HepG2 (cell line): ENCODE measurements around the gene SURF1. TPM values are rescaled to one million over a fixed set of nuclear protein-coding genes. Genes with fewer than 3 reads are reported as not detected.

Experiments used
- ADNP ChIP-seq: sonication (generic); formaldehyde crosslinking; IDR thresholded peaks from 2 replicates; pipeline ENCODE4 v1.4.0; 2020; ENCODE audit warnings: missing genetic modification reagents
- AGO2 ChIP-seq: fragments of 200-400 bp; formaldehyde crosslinking; optimal IDR thresholded peaks from 2 replicates; pipeline ENCODE3; 2017; ENCODE audit warnings: mild to moderate bottlenecking, low read depth, low read length, moderate library complexity
- GABPA ChIP-seq, 2 experiments: IDR thresholded peaks; 2 replicates each; pipeline ENCODE4 v1.6.1; 2011 to 2016; ENCODE audit warnings: low read depth in 2 of 2, low read length in 1 of 2, missing biosample characterization in 1 of 2, missing genetic modification characterization in 1 of 2
- GATA4 ChIP-seq: sonication (generic); IDR thresholded peaks from 2 replicates; pipeline ENCODE4 v1.6.1; 2016; ENCODE audit warnings: antibody characterized with exemption, low read depth, borderline replicate concordance
- KLF6 ChIP-seq: IDR thresholded peaks from 2 replicates; pipeline ENCODE4 v1.8.0; 2016; ENCODE audit warnings: missing biosample characterization, missing genetic modification reagents
- NR3C1 ChIP-seq: sonication (generic); formaldehyde crosslinking; IDR thresholded peaks from 2 replicates; pipeline ENCODE4 v1.4.0; 2020; ENCODE audit warnings: missing genetic modification reagents
- SALL1 ChIP-seq: sonication (generic); formaldehyde crosslinking; IDR thresholded peaks from 2 replicates; pipeline ENCODE4 v1.8.0; 2022; ENCODE audit warnings: mild to moderate bottlenecking, missing genetic modification reagents
- ZFP36L1 ChIP-seq: sonication (generic); formaldehyde crosslinking; IDR thresholded peaks from 2 replicates; pipeline ENCODE4 v1.8.0; 2022; ENCODE audit warnings: mild to moderate bottlenecking, missing genetic modification reagents, moderate library complexity
- ZFP41 ChIP-seq: sonication (generic); formaldehyde crosslinking; IDR thresholded peaks from 2 replicates; pipeline ENCODE4 v1.4.0; 2020; ENCODE audit warnings: mild to moderate bottlenecking, missing genetic modification reagents, borderline replicate concordance
- ZMYM4 ChIP-seq: sonication (generic); formaldehyde crosslinking; IDR thresholded peaks from 2 replicates; pipeline ENCODE4 v1.8.1; 2023; ENCODE audit warnings: mild to moderate bottlenecking, missing genetic modification reagents
- ZNF160 ChIP-seq: sonication (generic); formaldehyde crosslinking; IDR thresholded peaks from 2 replicates; pipeline ENCODE4 v1.8.0; 2022; ENCODE audit warnings: mild to moderate bottlenecking, inconsistent platforms, missing genetic modification reagents
- ZNF30 ChIP-seq: sonication (generic); formaldehyde crosslinking; IDR thresholded peaks from 2 replicates; pipeline ENCODE4 v1.5.0; 2020; ENCODE audit warnings: mild to moderate bottlenecking, missing genetic modification reagents
- ZNF468 ChIP-seq: sonication (generic); formaldehyde crosslinking; IDR thresholded peaks from 2 replicates; pipeline ENCODE4 v1.8.0; 2022; ENCODE audit warnings: mild to moderate bottlenecking, moderate library complexity, missing genetic modification reagents
- ZNF709 ChIP-seq: sonication (generic); formaldehyde crosslinking; IDR thresholded peaks from 2 replicates; pipeline ENCODE4 v1.5.0; 2020; ENCODE audit warnings: mild to moderate bottlenecking, missing genetic modification reagents
- ZNF720 ChIP-seq: sonication (generic); formaldehyde crosslinking; IDR thresholded peaks from 2 replicates; pipeline ENCODE4 v1.4.0; 2020; ENCODE audit warnings: missing genetic modification reagents
- ZNF780A ChIP-seq: sonication (generic); formaldehyde crosslinking; IDR thresholded peaks from 2 replicates; pipeline ENCODE4 v1.8.0; 2022; ENCODE audit warnings: mild to moderate bottlenecking, missing genetic modification reagents, moderate library complexity
- polyA plus RNA-seq, 8 experiments: library from polyadenylated mRNA; depleted of rRNA in 3 of 8; stranded (reverse) in 7 of 8; unstranded in 1 of 8; fragments of >200 nt; fragmentation: Illumina TruSeq in 4 of 8; extraction: Trizol in 4 of 8; gene quantifications; 2 replicates each; pipeline versions ENCODE4 v1.2.1 to v1.2.3, GENCODE V29; 2011 to 2016; ENCODE audit warnings: low read depth in 4 of 8, missing spikeins in 1 of 8, mixed read lengths in 1 of 8; ENCODE audit not compliant: insufficient read depth in 1 of 8
- total RNA-seq, 5 experiments: library from RNA; depleted of rRNA; stranded (reverse); fragments of >200 nt; fragmentation: Illumina TruSeq; extraction: Trizol; gene quantifications; 2 replicates each; pipeline ENCODE4 v1.2.3, GENCODE V29; 2016; ENCODE audit warnings: low read depth in 1 of 5
- TF ChIP-seq, protein P1 (sequence below): sonication (generic); IDR thresholded peaks from 2 replicates; pipeline ENCODE4 v1.6.1; 2016; ENCODE audit warnings: low read depth, borderline replicate concordance
- TF ChIP-seq, protein P2 (sequence below): sonication (generic); formaldehyde crosslinking; IDR thresholded peaks from 2 replicates; pipeline ENCODE4 v1.8.0; 2022; ENCODE audit warnings: missing genetic modification reagents, mild to moderate bottlenecking, borderline replicate concordance
- TF ChIP-seq, protein P3 (sequence below): sonication (generic); formaldehyde crosslinking; IDR thresholded peaks from 2 replicates; pipeline ENCODE4 v1.8.1; 2023; ENCODE audit warnings: mild to moderate bottlenecking, missing genetic modification reagents
- TF ChIP-seq, protein P4 (sequence below): IDR thresholded peaks from 2 replicates; pipeline ENCODE4 v1.6.1; 2016; ENCODE audit warnings: missing compliant biosample characterization, missing genetic modification reagents, borderline replicate concordance
- TF ChIP-seq, protein P5 (sequence below): sonication (generic); formaldehyde crosslinking; IDR thresholded peaks from 2 replicates; pipeline ENCODE4 v1.4.0; 2020; ENCODE audit warnings: missing genetic modification reagents

The SURF1 gene
- total and polyA plus RNA-seq, 2 of the 13 experiments (the other 11 are each of a cell fraction or from before 2014, with no cell fraction given): 17.8 to 40.7 TPM

DNA sequence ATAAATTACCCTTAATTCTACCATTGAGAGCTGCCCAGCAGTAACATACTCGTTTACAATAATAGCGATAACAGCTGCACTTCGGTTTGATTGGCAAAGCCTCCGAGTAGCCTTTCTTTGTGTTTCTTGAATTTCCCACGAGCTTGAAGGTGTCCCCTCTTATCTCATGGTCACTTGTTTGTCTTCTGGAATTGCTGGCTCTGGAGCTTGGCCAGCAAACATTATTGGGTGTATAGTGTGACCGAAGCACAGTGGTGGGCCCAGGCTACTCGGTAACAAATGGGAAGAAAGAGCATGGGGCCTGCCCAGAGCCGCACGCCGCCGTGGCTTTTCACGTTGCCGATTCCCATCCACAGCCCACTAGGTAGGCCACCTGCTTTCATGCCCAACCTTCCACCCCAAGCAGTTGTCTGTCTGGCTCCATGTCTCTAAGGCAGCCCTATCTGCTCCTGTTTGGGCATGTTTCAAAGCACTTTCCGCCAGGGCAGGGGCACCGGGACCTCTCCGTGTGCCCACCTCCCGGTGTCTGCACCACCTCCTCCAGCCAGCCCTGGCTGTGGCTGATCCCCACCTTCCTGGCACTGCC lies 28.5 kb upstream of the SURF1 start (continued):
- TF ChIP-seq, protein P1, sequence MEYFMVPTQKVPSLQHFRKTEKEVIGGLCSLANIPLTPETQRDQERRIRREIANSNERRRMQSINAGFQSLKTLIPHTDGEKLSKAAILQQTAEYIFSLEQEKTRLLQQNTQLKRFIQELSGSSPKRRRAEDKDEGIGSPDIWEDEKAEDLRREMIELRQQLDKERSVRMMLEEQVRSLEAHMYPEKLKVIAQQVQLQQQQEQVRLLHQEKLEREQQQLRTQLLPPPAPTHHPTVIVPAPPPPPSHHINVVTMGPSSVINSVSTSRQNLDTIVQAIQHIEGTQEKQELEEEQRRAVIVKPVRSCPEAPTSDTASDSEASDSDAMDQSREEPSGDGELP: no peak
- TF ChIP-seq ZNF160 (CRISPR knock-in tag) (no peak), ZNF780A (CRISPR knock-in tag) (no peak), NR3C1 (CRISPR knock-in tag) (no peak), GABPA (IDR thresholded peaks at IDR 0.05; ENCODE audit: low read depth, low read length) (no peak), GABPA (CRISPR knock-in tag; IDR thresholded peaks at IDR 0.05; ENCODE audit: low read depth) (no peak), ZFP41 (CRISPR knock-in tag) (no peak), ADNP (CRISPR knock-in tag) (no peak), ZNF468 (CRISPR knock-in tag) (no peak), KLF6 (CRISPR knock-in tag) (no peak), ZMYM4 (CRISPR knock-in tag) (no peak), ZFP36L1 (CRISPR knock-in tag) (no peak), ZNF30 (no peak), GATA4 (no peak), ZNF709 (CRISPR knock-in tag) (no peak), SALL1 (CRISPR knock-in tag) (no peak; the same call in 1 of the 2 replicates), ZNF720 (CRISPR knock-in tag) (no peak), AGO2 (no peak)
- TF ChIP-seq, protein P2, sequence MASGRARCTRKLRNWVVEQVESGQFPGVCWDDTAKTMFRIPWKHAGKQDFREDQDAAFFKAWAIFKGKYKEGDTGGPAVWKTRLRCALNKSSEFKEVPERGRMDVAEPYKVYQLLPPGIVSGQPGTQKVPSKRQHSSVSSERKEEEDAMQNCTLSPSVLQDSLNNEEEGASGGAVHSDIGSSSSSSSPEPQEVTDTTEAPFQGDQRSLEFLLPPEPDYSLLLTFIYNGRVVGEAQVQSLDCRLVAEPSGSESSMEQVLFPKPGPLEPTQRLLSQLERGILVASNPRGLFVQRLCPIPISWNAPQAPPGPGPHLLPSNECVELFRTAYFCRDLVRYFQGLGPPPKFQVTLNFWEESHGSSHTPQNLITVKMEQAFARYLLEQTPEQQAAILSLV (CRISPR knock-in tag): no peak
- TF ChIP-seq, protein P3, sequence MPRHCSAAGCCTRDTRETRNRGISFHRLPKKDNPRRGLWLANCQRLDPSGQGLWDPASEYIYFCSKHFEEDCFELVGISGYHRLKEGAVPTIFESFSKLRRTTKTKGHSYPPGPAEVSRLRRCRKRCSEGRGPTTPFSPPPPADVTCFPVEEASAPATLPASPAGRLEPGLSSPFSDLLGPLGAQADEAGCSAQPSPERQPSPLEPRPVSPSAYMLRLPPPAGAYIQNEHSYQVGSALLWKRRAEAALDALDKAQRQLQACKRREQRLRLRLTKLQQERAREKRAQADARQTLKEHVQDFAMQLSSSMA (CRISPR knock-in tag): no peak
- TF ChIP-seq, protein P4, sequence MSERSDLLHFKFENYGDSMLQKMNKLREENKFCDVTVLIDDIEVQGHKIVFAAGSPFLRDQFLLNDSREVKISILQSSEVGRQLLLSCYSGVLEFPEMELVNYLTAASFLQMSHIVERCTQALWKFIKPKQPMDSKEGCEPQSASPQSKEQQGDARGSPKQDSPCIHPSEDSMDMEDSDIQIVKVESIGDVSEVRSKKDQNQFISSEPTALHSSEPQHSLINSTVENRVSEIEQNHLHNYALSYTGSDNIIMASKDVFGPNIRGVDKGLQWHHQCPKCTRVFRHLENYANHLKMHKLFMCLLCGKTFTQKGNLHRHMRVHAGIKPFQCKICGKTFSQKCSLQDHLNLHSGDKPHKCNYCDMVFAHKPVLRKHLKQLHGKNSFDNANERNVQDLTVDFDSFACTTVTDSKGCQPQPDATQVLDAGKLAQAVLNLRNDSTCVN: peak; percentile 95
- TF ChIP-seq, protein P5, sequence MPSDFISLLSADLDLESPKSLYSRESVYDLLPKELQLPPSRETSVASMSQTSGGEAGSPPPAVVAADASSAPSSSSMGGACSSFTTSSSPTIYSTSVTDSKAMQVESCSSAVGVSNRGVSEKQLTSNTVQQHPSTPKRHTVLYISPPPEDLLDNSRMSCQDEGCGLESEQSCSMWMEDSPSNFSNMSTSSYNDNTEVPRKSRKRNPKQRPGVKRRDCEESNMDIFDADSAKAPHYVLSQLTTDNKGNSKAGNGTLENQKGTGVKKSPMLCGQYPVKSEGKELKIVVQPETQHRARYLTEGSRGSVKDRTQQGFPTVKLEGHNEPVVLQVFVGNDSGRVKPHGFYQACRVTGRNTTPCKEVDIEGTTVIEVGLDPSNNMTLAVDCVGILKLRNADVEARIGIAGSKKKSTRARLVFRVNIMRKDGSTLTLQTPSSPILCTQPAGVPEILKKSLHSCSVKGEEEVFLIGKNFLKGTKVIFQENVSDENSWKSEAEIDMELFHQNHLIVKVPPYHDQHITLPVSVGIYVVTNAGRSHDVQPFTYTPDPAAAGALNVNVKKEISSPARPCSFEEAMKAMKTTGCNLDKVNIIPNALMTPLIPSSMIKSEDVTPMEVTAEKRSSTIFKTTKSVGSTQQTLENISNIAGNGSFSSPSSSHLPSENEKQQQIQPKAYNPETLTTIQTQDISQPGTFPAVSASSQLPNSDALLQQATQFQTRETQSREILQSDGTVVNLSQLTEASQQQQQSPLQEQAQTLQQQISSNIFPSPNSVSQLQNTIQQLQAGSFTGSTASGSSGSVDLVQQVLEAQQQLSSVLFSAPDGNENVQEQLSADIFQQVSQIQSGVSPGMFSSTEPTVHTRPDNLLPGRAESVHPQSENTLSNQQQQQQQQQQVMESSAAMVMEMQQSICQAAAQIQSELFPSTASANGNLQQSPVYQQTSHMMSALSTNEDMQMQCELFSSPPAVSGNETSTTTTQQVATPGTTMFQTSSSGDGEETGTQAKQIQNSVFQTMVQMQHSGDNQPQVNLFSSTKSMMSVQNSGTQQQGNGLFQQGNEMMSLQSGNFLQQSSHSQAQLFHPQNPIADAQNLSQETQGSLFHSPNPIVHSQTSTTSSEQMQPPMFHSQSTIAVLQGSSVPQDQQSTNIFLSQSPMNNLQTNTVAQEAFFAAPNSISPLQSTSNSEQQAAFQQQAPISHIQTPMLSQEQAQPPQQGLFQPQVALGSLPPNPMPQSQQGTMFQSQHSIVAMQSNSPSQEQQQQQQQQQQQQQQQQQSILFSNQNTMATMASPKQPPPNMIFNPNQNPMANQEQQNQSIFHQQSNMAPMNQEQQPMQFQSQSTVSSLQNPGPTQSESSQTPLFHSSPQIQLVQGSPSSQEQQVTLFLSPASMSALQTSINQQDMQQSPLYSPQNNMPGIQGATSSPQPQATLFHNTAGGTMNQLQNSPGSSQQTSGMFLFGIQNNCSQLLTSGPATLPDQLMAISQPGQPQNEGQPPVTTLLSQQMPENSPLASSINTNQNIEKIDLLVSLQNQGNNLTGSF (CRISPR knock-in tag): no peak
